WTC11 (cell line): Measurements from ENCODE around the gene FARP2. TPM values are rescaled to one million over a fixed set of nuclear protein-coding genes. Genes with fewer than 3 reads are reported as not detected.

Experiments
- ATAC-seq: fragments of 200-7000 bp; cut with Tn5 transposase; 2 replicates; pipeline ENCODE4 v1.10.0; 2021; ENCODE audit warnings: mild to moderate bottlenecking, moderate library complexity
- CTCF ChIA-PET: fragments of 300-600 bp; sonication (Branson Sonifier 250); formaldehyde crosslinking; loops from one replicate; lab custom pipeline; 2021; ENCODE audit warnings: antibody characterized with exemption; lab: Charles Lee
- POLR2A ChIA-PET: fragments of 350-600 bp; sonication (Branson Sonifier 250); formaldehyde crosslinking; loops from one replicate; lab custom pipeline; 2021; ENCODE audit warnings: antibody characterized with exemption; lab: Charles Lee
- DNase-seq: peaks from one replicate; pipeline ENCODE4 v3.0.0; 2021; ENCODE audit warnings: low spot score
- H3K27ac Mint-ChIP-seq: 2 replicates; pipeline ENCODE4 v1.8.0; 2021; ENCODE audit warnings: mixed read lengths
- H3K27me3 Mint-ChIP-seq: 2 replicates; pipeline ENCODE4 v1.8.0; 2021; ENCODE audit warnings: low read depth, mild to moderate bottlenecking, moderate library complexity, mixed read lengths
- H3K36me3 Mint-ChIP-seq: 2 replicates; pipeline ENCODE4 v1.8.0; 2021; ENCODE audit warnings: mixed read lengths
- H3K4me1 Mint-ChIP-seq: 2 replicates; pipeline ENCODE4 v1.8.0; 2022; ENCODE audit warnings: mixed read lengths
- H3K4me3 Mint-ChIP-seq: 2 replicates; pipeline ENCODE4 v1.8.0; 2021; ENCODE audit warnings: mild to moderate bottlenecking, moderate library complexity, mixed read lengths
- H3K9me3 Mint-ChIP-seq: 2 replicates; pipeline ENCODE4 v1.8.0; 2021; ENCODE audit warnings: mixed read lengths
- CREM ChIP-seq: sonication (generic); formaldehyde crosslinking; IDR thresholded peaks from 2 replicates; pipeline ENCODE4 v1.8.1; 2022; ENCODE audit warnings: mild to moderate bottlenecking, missing genetic modification reagents, moderate library complexity
- ELF4 ChIP-seq: sonication (generic); formaldehyde crosslinking; IDR thresholded peaks from 2 replicates; pipeline ENCODE4 v1.8.1; 2022; ENCODE audit warnings: low read depth, mild to moderate bottlenecking, moderate library complexity, missing genetic modification reagents
- ESRRA ChIP-seq: sonication (generic); formaldehyde crosslinking; IDR thresholded peaks from 2 replicates; pipeline ENCODE4 v1.8.1; 2022; ENCODE audit warnings: mild to moderate bottlenecking, missing genetic modification reagents, borderline replicate concordance
- ETV6 ChIP-seq: sonication (generic); formaldehyde crosslinking; IDR thresholded peaks from 2 replicates; pipeline ENCODE4 v1.8.1; 2022; ENCODE audit warnings: mild to moderate bottlenecking, missing genetic modification reagents
- FOXJ3 ChIP-seq: sonication (generic); formaldehyde crosslinking; IDR thresholded peaks from 2 replicates; pipeline ENCODE4 v1.9.0; 2021; ENCODE audit warnings: missing genetic modification reagents, mild to moderate bottlenecking, borderline replicate concordance
- FOXK1 ChIP-seq: sonication (generic); formaldehyde crosslinking; IDR thresholded peaks from 2 replicates; pipeline ENCODE4 v1.8.0; 2022; ENCODE audit warnings: mild to moderate bottlenecking, moderate library complexity, missing genetic modification reagents
- GRHL2 ChIP-seq: fragments of 250-450 bp; sonication (Bioruptor Pico); IDR thresholded peaks from 2 replicates; pipeline ENCODE4 v1.8.0; 2022; ENCODE audit warnings: mild to moderate bottlenecking, moderate library complexity; ENCODE audit not compliant: insufficient replicate concordance, severe bottlenecking
- HMGA2 ChIP-seq: fragments of 250-450 bp; sonication (Bioruptor Pico); IDR thresholded peaks from 2 replicates; pipeline ENCODE4 v1.4.0; 2021; ENCODE audit warnings: mild to moderate bottlenecking, moderate library complexity
- JAZF1 ChIP-seq: fragments of 250-450 bp; sonication (Bioruptor Pico); IDR thresholded peaks from 2 replicates; pipeline ENCODE4 v1.9.0; 2021; ENCODE audit warnings: moderate library complexity, mild to moderate bottlenecking, inconsistent platforms
- KAT7 ChIP-seq: sonication (generic); formaldehyde crosslinking; IDR thresholded peaks from 2 replicates; pipeline ENCODE4 v1.8.1; 2023; ENCODE audit warnings: missing genetic modification reagents, mild to moderate bottlenecking, borderline replicate concordance
- MYBL2 ChIP-seq: sonication (generic); formaldehyde crosslinking; IDR thresholded peaks from 2 replicates; pipeline ENCODE4 v1.8.1; 2023; ENCODE audit warnings: mild to moderate bottlenecking, moderate library complexity, missing genetic modification reagents
- RELA ChIP-seq: sonication (generic); formaldehyde crosslinking; IDR thresholded peaks from 2 replicates; pipeline ENCODE4 v1.8.1; 2022; ENCODE audit warnings: missing genetic modification reagents, mild to moderate bottlenecking, borderline replicate concordance
- RORB ChIP-seq: fragments of 250-450 bp; sonication (Bioruptor Pico); IDR thresholded peaks from 2 replicates; pipeline ENCODE4 v1.9.0; 2021; ENCODE audit warnings: mild to moderate bottlenecking
- ZBTB21 ChIP-seq: sonication (generic); formaldehyde crosslinking; IDR thresholded peaks from 2 replicates; pipeline ENCODE4 v1.8.1; 2023; ENCODE audit warnings: mild to moderate bottlenecking, missing genetic modification reagents, borderline replicate concordance
- ZNF121 ChIP-seq: sonication (generic); formaldehyde crosslinking; IDR thresholded peaks from 2 replicates; pipeline ENCODE4 v1.8.0; 2023; ENCODE audit warnings: missing genetic modification reagents
- ZNF317 ChIP-seq: sonication (generic); formaldehyde crosslinking; IDR thresholded peaks from 2 replicates; pipeline ENCODE4 v1.8.1; 2023; ENCODE audit warnings: low read depth, mild to moderate bottlenecking, moderate library complexity, missing genetic modification reagents, borderline replicate concordance
- ZNF396 ChIP-seq: fragments of 250-450 bp; sonication (Bioruptor Pico); IDR thresholded peaks from 2 replicates; pipeline ENCODE4 v1.8.0; 2021; ENCODE audit warnings: mild to moderate bottlenecking, moderate library complexity, borderline replicate concordance
- total RNA-seq: library from RNA; stranded (reverse); gene quantifications from 3 replicates; pipeline ENCODE4 v1.2.3, GENCODE V29; 2021
- TF ChIP-seq, protein P1 (sequence below): sonication (generic); formaldehyde crosslinking; IDR thresholded peaks from 2 replicates; pipeline ENCODE4 v1.8.1; 2023; ENCODE audit warnings: mild to moderate bottlenecking, missing genetic modification reagents
- TF ChIP-seq, protein P2 (sequence below): fragments of 200-600 bp; IDR thresholded peaks from 2 replicates; pipeline ENCODE4 v1.8.0; 2022; ENCODE audit warnings: antibody characterized with exemption
- TF ChIP-seq, protein P3 (sequence below): sonication (generic); formaldehyde crosslinking; IDR thresholded peaks from 2 replicates; pipeline ENCODE4 v1.8.1; 2023; ENCODE audit warnings: mild to moderate bottlenecking, moderate library complexity, missing genetic modification reagents
- TF ChIP-seq, protein P4 (sequence below): fragments of 250-450 bp; sonication (Bioruptor Pico); IDR thresholded peaks from 2 replicates; pipeline ENCODE4 v1.9.0; 2021; ENCODE audit warnings: mild to moderate bottlenecking
- TF ChIP-seq, protein P5 (sequence below): sonication (generic); formaldehyde crosslinking; conservative IDR thresholded peaks from 2 replicates; pipeline ENCODE4 v1.8.1; 2022; ENCODE audit warnings: mild to moderate bottlenecking, missing genetic modification reagents

Gene FARP2
- total RNA-seq, 1 experiment from 2014 or later: 37.8 TPM

DNA sequence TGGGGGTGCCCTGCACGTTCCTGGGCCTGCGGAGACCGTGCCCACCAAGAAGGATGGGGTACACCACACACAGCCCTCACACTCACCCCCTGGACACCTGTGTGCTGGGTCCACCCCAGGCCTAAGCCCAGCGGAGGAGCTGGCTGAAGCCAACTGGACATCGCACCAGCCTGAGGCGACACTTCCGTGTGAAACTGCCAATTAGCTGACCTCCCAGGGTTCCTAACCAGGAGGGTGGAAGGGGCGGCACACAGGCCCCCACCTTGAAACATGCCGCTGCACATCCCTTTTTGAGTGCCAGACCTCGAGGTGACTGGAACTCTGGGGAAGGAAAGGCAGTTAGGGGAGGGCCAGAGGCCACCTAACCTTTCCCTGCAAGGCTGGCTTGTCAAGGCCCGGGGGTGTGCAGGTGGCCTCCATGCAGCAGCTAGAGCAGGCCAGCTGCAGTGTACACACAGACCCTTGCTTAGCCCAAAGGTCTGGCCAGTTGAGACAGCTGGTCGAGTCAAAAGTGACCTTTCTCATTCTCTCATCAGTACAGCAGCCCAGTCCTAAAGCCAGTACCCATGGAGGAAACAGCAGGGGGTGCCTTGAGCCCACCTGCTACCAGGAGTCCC, 147.8 kb downstream of the FARP2 start:
- no peak for DNase-seq
- POLR2A ChIA-PET: no interaction called here
- H3K9me3 Mint-ChIP-seq: no peaks in the 10 kb centered on the region
- TF ChIP-seq, protein P1, sequence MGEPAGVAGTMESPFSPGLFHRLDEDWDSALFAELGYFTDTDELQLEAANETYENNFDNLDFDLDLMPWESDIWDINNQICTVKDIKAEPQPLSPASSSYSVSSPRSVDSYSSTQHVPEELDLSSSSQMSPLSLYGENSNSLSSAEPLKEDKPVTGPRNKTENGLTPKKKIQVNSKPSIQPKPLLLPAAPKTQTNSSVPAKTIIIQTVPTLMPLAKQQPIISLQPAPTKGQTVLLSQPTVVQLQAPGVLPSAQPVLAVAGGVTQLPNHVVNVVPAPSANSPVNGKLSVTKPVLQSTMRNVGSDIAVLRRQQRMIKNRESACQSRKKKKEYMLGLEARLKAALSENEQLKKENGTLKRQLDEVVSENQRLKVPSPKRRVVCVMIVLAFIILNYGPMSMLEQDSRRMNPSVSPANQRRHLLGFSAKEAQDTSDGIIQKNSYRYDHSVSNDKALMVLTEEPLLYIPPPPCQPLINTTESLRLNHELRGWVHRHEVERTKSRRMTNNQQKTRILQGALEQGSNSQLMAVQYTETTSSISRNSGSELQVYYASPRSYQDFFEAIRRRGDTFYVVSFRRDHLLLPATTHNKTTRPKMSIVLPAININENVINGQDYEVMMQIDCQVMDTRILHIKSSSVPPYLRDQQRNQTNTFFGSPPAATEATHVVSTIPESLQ (CRISPR knock-in tag): no peak
- TF ChIP-seq ZBTB21 (no peak), GRHL2 (CRISPR knock-in tag) (no peak), ZNF121 (CRISPR knock-in tag) (no peak), HMGA2 (CRISPR knock-in tag) (no peak), MYBL2 (CRISPR knock-in tag) (no peak), FOXK1 (no peak)
- TF ChIP-seq, protein P2, sequence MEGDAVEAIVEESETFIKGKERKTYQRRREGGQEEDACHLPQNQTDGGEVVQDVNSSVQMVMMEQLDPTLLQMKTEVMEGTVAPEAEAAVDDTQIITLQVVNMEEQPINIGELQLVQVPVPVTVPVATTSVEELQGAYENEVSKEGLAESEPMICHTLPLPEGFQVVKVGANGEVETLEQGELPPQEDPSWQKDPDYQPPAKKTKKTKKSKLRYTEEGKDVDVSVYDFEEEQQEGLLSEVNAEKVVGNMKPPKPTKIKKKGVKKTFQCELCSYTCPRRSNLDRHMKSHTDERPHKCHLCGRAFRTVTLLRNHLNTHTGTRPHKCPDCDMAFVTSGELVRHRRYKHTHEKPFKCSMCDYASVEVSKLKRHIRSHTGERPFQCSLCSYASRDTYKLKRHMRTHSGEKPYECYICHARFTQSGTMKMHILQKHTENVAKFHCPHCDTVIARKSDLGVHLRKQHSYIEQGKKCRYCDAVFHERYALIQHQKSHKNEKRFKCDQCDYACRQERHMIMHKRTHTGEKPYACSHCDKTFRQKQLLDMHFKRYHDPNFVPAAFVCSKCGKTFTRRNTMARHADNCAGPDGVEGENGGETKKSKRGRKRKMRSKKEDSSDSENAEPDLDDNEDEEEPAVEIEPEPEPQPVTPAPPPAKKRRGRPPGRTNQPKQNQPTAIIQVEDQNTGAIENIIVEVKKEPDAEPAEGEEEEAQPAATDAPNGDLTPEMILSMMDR: no peak
- TF ChIP-seq, protein P3, sequence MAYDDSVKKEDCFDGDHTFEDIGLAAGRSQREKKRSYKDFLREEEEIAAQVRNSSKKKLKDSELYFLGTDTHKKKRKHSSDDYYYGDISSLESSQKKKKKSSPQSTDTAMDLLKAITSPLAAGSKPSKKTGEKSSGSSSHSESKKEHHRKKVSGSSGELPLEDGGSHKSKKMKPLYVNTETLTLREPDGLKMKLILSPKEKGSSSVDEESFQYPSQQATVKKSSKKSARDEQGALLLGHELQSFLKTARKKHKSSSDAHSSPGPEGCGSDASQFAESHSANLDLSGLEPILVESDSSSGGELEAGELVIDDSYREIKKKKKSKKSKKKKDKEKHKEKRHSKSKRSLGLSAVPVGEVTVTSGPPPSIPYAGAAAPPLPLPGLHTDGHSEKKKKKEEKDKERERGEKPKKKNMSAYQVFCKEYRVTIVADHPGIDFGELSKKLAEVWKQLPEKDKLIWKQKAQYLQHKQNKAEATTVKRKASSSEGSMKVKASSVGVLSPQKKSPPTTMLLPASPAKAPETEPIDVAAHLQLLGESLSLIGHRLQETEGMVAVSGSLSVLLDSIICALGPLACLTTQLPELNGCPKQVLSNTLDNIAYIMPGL: no peak
- TF ChIP-seq, all 79 proteins: peak for 0
- H3K27ac Mint-ChIP-seq: peak overlapping the region; percentile 57; the same call in 1 of the 2 replicates
- H3K36me3 Mint-ChIP-seq: peaks cover 6% of the 10 kb centered on the region
- no peaks in the 10 kb centered on the region for H3K27me3 Mint-ChIP-seq
- CTCF ChIA-PET: interaction anchor here (0.6 kb wide), 1 partner anchor 68 kb away, joined by 3 read pairs; no protein-coding TSS in a partner anchor
- no peak overlapping the region for H3K4me3 Mint-ChIP-seq
- ATAC-seq: no peak
- peaks cover 10% of the 10 kb centered on the region for H3K4me1 Mint-ChIP-seq

DNA sequence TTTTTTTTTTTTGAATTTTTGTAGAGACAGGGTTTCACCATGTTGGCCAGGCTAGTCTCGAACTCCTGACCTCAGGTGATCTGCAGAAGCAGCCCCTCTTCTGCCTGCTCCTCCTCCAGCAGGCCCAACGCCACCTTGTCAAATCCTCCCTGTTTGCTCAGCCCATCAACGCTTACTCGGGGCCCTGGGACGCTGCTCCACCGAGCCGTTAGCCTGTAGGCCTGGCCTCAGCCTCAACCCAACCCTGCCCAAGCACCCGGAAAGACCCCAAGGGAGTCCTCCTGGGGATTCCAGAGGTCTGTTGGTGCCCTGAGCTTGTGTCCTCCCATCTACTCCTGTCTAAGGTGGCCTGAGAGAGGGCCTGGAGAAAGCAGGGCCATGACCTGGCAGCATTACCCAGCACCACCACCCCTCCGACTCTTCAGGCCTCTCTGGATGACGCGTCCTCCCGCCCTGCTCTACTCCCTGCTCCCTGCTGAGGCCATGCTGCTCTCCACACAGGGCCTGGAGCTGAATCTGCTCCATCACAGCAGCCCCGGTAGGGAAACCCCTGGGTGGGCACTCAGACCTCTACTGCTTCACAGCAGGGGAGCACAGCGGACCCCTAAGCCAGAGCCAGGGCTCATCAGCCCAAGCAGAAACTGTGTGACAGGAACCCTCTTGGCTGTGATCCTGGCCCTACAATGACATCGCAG, 149.1 kb downstream of the FARP2 start:
- peak overlapping the region; percentile 69 for H3K27ac Mint-ChIP-seq
- ATAC-seq: no peak
- H3K4me1 Mint-ChIP-seq: peaks cover 17% of the 10 kb centered on the region
- CTCF ChIA-PET: no interaction called here
- H3K27me3 Mint-ChIP-seq: peaks cover 12% of the 10 kb centered on the region
- 0 out of 2 replicates have a peak, but pooled peaks cover 2% of the 10 kb centered on the region for H3K36me3 Mint-ChIP-seq
- H3K9me3 Mint-ChIP-seq: no peaks in the 10 kb centered on the region
- POLR2A ChIA-PET: interaction anchor here (0.7 kb wide), 1 partner anchor 50 kb away, joined by 3 read pairs; no protein-coding TSS in a partner anchor
- no peak for DNase-seq
- no peak overlapping the region for H3K4me3 Mint-ChIP-seq
- no peak for TF ChIP-seq ESRRA (CRISPR knock-in tag)
- TF ChIP-seq, protein P1 (CRISPR knock-in tag): no peak
- TF ChIP-seq ZNF396: no peak
- TF ChIP-seq ZNF317 (CRISPR knock-in tag): no peak
- TF ChIP-seq ELF4: no peak
- no peak for TF ChIP-seq FOXJ3 (CRISPR knock-in tag)
- no peak for TF ChIP-seq ETV6 (CRISPR knock-in tag)
- TF ChIP-seq, protein P4, sequence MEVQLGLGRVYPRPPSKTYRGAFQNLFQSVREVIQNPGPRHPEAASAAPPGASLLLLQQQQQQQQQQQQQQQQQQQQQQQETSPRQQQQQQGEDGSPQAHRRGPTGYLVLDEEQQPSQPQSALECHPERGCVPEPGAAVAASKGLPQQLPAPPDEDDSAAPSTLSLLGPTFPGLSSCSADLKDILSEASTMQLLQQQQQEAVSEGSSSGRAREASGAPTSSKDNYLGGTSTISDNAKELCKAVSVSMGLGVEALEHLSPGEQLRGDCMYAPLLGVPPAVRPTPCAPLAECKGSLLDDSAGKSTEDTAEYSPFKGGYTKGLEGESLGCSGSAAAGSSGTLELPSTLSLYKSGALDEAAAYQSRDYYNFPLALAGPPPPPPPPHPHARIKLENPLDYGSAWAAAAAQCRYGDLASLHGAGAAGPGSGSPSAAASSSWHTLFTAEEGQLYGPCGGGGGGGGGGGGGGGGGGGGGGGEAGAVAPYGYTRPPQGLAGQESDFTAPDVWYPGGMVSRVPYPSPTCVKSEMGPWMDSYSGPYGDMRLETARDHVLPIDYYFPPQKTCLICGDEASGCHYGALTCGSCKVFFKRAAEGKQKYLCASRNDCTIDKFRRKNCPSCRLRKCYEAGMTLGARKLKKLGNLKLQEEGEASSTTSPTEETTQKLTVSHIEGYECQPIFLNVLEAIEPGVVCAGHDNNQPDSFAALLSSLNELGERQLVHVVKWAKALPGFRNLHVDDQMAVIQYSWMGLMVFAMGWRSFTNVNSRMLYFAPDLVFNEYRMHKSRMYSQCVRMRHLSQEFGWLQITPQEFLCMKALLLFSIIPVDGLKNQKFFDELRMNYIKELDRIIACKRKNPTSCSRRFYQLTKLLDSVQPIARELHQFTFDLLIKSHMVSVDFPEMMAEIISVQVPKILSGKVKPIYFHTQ (CRISPR knock-in tag): no peak
- TF ChIP-seq JAZF1 (CRISPR knock-in tag): no peak
- no peak for TF ChIP-seq CREM (CRISPR knock-in tag)
- no peak for TF ChIP-seq ZBTB21
- TF ChIP-seq RELA (CRISPR knock-in tag): no peak
- no peak for TF ChIP-seq KAT7 (CRISPR knock-in tag)
- TF ChIP-seq, protein P5, sequence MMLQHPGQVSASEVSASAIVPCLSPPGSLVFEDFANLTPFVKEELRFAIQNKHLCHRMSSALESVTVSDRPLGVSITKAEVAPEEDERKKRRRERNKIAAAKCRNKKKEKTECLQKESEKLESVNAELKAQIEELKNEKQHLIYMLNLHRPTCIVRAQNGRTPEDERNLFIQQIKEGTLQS (CRISPR knock-in tag): no peak
- no peak for TF ChIP-seq RORB
